Mucosa of gallbladder (tissue), 1 donor: ENCODE data around the gene TTI1. TPM values are rescaled to one million over a fixed set of nuclear protein-coding genes. Genes with fewer than 3 reads are reported as not detected.
A peak's percentile ranks its signal among the peaks of the same experiment; 100 is the strongest.

Experiments
- DNase-seq: peaks from one replicate; pipeline ENCODE4 v3.0.0-alpha.2; 2020; ENCODE audit warnings: low spot score
- total RNA-seq: library from RNA; stranded (reverse); gene quantifications from one replicate; pipeline ENCODE4 v1.2.1, GENCODE V29; 2021
- donor health status: DM: no; HTN: no; CAD: no.

Gene TTI1
- total RNA-seq, result 19.1 TPM

GRCh38 chr20:38033330-38034107, at the start of gene TTI1, which contains the start of gene RPRD1B:
Gene TTI1 (minus strand): TSS chr20:38033456. CDS start chr20:38013816, 19,640 bp downstream.
Gene RPRD1B (plus strand): TSS chr20:38033746. CDS start chr20:38033948, 202 bp downstream.
- peak; percentile 92 for DNase-seq

GRCh38 chr20:38082894-38083293, 49.6 kb upstream of the TTI1 start:
- no peak for DNase-seq

- no peak for DNase-seq
Measured at GRCh38 chr20:38081575-38081974, 48.3 kb upstream of the TTI1 start.

GRCh38 chr20:38079353-38079752, 46.1 kb upstream of the TTI1 start:
- DNase-seq, result no peak

- DNase-seq, result no peak
Measured at GRCh38 chr20:38078084-38078483, 44.8 kb upstream of the TTI1 start.

GRCh38 chr20:38076548-38076947, 43.3 kb upstream of the TTI1 start:
- DNase-seq, result no peak

- DNase-seq, result no peak
Measured at GRCh38 chr20:38075161-38075998, 42.1 kb upstream of the TTI1 start.

GRCh38 chr20:38073307-38074071, 40.2 kb upstream of the TTI1 start:
- DNase-seq, result peak; percentile 66

GRCh38 chr20:38072898-38073297, 39.6 kb upstream of the TTI1 start:
- DNase-seq, result no peak

- DNase-seq, result no peak
Measured at GRCh38 chr20:38067717-38068365, 34.6 kb upstream of the TTI1 start.

- no peak for DNase-seq
Measured at GRCh38 chr20:38066969-38067716, 33.9 kb upstream of the TTI1 start.

- DNase-seq, result no peak
Measured at GRCh38 chr20:38065764-38066375, 32.6 kb upstream of the TTI1 start.

- DNase-seq, result no peak
Measured at GRCh38 chr20:38063911-38064530, 30.8 kb upstream of the TTI1 start.

- DNase-seq, result no peak
Measured at GRCh38 chr20:38062890-38063289, 29.6 kb upstream of the TTI1 start.

GRCh38 chr20:38061109-38061508, 27.9 kb upstream of the TTI1 start:
- DNase-seq, result no peak

- no peak for DNase-seq
Measured at GRCh38 chr20:38060536-38060935, 27.3 kb upstream of the TTI1 start.

- no peak for DNase-seq
Measured at GRCh38 chr20:38059832-38060231, 26.6 kb upstream of the TTI1 start.

- peak; percentile 82 for DNase-seq
Measured at GRCh38 chr20:38057351-38057972, 24.2 kb upstream of the TTI1 start.

- DNase-seq, result no peak
Measured at GRCh38 chr20:38055848-38056247, 22.6 kb upstream of the TTI1 start.
